ENCODE measurements around the gene KYAT1.

KYAT1 gene

DNA sequence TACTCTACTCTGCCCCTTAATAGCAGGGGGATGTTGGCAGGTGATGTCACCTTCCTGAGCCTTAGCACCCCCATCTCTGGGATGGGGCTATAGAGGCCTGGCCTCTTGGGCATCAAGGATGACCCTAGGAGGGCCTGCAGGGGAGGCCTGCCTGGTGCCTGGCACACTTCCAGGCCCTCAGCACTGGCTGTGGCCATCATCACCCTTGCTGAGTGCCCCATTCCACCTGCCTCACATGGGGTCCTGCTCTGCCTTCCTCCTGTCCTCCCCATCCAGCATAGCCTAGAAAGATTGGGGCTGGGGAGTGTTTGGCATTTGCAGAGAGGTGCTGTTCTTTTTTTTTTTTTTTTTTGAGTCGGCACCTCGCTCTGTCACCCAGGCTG, 21.3 kb upstream of the KYAT1 start:
- ChIA-PET CTCF (interaction anchor here (1.5 kb wide), 1 partner anchor 25 kb away, joined by 8 read pairs; no protein-coding TSS in a partner anchor), POLR2A (no interaction called here)
- no peak for DNase-seq (ENCODE audit: extremely low spot score)
- TF ChIP-seq, protein P1, sequence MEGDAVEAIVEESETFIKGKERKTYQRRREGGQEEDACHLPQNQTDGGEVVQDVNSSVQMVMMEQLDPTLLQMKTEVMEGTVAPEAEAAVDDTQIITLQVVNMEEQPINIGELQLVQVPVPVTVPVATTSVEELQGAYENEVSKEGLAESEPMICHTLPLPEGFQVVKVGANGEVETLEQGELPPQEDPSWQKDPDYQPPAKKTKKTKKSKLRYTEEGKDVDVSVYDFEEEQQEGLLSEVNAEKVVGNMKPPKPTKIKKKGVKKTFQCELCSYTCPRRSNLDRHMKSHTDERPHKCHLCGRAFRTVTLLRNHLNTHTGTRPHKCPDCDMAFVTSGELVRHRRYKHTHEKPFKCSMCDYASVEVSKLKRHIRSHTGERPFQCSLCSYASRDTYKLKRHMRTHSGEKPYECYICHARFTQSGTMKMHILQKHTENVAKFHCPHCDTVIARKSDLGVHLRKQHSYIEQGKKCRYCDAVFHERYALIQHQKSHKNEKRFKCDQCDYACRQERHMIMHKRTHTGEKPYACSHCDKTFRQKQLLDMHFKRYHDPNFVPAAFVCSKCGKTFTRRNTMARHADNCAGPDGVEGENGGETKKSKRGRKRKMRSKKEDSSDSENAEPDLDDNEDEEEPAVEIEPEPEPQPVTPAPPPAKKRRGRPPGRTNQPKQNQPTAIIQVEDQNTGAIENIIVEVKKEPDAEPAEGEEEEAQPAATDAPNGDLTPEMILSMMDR (IDR thresholded peaks at IDR 0.05; ENCODE audit: control extremely low read depth, extremely low read depth, low read depth, missing control alignments): no peak

DNA sequence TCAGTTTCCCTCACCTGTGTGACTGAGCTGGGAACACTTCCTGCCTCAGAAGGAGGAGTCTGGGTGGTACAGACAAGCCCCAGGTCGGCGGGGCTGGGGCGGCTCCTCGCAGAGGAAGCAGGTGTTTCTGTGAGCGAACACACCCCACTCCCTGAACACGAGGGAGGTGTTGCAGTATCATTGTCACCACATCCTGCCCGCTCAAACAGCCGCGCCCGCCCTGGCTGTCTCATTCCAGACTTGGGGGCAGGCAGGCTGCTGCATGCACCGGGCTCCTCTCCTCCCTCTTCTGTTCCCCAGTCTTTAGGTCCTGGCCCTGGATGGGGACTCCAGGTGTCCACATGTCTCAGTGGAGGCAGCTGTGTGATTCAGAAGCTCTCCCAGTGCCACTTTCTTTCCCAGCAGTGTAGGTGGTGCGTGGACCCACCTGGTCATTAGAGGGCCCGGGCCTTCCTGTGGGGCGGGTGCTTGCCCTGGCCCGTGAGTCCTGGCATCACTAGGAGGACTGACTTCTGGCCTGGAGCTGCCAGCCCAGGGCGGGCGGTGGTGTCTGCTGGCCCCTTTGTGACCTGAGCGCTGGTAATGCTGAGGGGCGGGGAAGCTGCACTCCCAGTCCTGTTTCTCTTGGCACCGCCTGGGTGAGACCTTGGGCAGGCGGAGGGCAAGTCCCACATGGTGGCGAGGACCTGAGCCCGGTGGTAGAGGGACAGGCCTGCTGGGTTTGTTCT, 20.8 kb upstream of the KYAT1 start:
- ChIA-PET CTCF (interaction anchor here (0.7 to 1.5 kb wide), 2 partner anchors 22 to 25 kb away, joined by 3 to 8 read pairs; no protein-coding TSS in a partner anchor), POLR2A (no interaction called here)
- TF ChIP-seq, protein P1 (IDR thresholded peaks at IDR 0.05; ENCODE audit: control extremely low read depth, extremely low read depth, low read depth, missing control alignments): no peak
- peak; percentile 85 for DNase-seq (ENCODE audit: extremely low spot score)

DNA sequence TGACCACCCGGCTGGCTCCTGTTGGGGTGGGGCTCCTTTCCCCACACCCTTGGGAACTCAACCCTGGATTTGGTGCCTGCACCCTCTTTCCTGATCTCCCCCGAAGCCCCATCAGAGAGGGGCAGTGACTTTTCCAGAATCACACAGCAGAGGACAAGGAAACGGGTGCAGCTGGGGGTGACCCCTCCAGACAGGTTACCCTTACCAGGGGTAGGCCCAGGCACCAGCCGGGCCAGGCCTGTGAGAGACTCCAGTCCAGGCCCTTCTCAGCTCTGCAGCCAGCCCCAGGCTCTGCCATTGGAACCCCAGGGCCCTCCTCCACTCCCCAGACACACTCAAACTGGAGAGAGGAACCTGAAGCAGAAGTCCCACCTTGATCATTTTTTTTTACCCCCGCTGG, 20.1 kb upstream of the KYAT1 start:
- ChIA-PET POLR2A (no interaction called here), CTCF (interaction anchor here (0.7 to 1.5 kb wide), 2 partner anchors 22 to 26 kb away, joined by 3 to 8 read pairs; no protein-coding TSS in a partner anchor)
- TF ChIP-seq, protein P1 (IDR thresholded peaks at IDR 0.05; ENCODE audit: control extremely low read depth, extremely low read depth, low read depth, missing control alignments): no peak
- no peak for DNase-seq (ENCODE audit: extremely low spot score)

DNA sequence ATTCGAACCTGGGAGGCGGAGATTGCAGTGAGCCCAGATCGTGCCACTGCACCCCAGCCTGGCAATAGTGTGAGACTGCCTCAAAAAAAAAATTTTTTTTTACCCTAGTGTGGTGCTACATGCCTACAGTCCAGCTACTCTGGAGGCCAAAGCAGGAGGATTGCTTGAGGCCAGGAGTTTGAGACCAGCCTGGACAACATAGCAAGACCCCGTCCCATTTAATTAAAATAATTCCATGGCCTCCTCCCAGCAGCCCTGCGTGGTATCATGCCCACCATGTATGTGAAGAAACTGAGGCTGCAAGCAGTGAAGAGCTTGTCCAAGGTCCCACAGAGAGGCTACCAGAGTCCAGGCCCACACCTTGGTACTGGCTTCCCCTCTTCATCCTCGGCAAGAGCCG, 19.6 kb upstream of the KYAT1 start:
- ChIA-PET CTCF (interaction anchor here (0.9 kb wide), 1 partner anchor 27 kb away, joined by 4 read pairs; no protein-coding TSS in a partner anchor), POLR2A (no interaction called here)
- no peak for DNase-seq (ENCODE audit: extremely low spot score)
- TF ChIP-seq, protein P1 (IDR thresholded peaks at IDR 0.05; ENCODE audit: control extremely low read depth, extremely low read depth, low read depth, missing control alignments): no peak

DNA sequence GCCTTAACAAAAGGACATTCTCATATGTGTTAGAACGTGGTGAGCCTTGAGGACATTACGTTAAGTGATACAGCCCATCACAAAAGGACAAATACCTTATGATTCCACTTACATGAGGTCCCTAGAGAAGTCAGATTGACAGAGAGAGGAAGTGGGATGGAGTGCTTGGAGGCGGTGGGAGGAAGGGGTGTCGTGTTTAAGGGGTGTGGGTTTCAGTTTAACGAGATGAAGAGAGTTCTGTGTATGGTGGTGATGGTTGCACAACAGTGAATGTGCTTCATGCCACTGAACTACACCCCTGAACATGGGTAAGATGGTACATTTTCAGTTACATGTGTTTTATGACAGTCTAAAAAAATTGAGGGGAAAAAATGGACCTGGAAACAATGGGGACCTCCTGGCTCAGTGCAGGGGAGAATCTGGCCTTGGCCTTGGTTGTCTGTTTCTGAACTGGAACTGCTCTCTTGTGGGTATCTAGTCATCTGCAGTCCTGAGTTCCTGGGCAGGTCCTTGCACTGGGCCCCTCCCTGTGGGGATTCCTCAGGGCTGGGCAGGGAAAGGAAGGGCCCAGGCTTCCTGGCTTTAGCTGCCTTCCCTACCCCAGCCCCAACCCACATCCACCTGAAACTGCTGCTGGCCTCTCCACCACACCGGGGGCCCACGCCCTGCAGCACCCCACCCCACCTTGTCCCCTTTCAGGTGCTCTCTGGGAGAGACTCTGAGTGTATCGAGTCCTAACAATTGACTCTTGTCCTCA, 18.0 kb upstream of the KYAT1 start:
- POLR2A ChIA-PET: no interaction called here
- DNase-seq (ENCODE audit: extremely low spot score): peak; percentile 43
- CTCF ChIA-PET: interaction anchor here (1.4 to 1.6 kb wide), 2 partner anchors 9 to 28 kb away, joined by 5 read pairs; no protein-coding TSS in a partner anchor
- TF ChIP-seq, protein P1 (IDR thresholded peaks at IDR 0.05; ENCODE audit: control extremely low read depth, extremely low read depth, low read depth, missing control alignments): no peak

DNA sequence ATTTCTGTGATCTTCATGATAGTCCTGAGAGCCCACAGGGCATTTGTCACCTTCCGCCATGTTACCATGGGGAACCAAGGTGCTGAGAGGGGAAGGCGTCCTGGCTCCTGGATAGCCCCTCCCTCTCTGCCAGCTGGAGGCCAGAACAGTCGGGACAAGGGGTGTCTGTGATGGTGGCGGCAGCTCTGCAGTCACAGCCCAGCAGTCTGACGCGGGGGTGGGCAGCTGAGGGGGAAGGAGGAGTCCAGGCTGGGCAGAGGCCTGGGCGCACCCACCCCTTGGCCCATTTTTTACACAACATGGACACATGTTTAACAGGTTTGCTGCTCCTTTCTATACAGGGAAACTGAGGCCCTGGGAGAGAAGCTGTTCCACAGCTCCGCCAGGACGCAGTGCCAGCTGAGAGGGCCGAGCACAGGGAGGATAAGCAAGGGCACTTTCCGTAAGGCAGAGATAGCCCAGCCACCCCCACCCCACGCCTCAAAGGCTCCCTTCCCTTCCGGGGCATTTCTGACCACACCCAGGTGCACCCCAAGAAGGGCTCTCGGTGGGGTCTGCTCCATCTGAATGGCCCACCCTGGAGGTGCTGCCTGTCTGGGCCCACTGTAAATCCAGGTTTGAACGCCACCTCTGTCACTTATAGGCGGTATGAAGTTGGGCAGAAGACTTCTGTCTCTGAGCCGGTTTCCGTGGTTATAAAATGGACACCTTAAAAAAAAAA, 17.3 kb upstream of the KYAT1 start:
- TF ChIP-seq, protein P1 (IDR thresholded peaks at IDR 0.05; ENCODE audit: control extremely low read depth, extremely low read depth, low read depth, missing control alignments): no peak
- no peak for DNase-seq (ENCODE audit: extremely low spot score)
- ChIA-PET POLR2A (no interaction called here), CTCF (interaction anchor here (1.4 kb wide), 1 partner anchor 28 kb away, joined by 5 read pairs; no protein-coding TSS in a partner anchor)
